Fibroblast of skin of right quadriceps (primary cell): ENCODE data around the gene EVL.
"Not testable (repeated sequence)": the region's sequence is repeated elsewhere in the genome, so short reads cannot be mapped to it uniquely, and the experiment has no call there.

ENCODE experiments used
- DNase-seq: peaks from one replicate; pipeline ENCODE4 v3.0.0-alpha.2; 2013

Gene EVL

GRCh38 chr14:100065111-100065871 lies at the start of gene EVL:
EVL (plus strand) TSS chr14:100065422; CDS start chr14:100065501, 79 bp downstream.
- DNase-seq, result no peak

- peak; percentile 43 for DNase-seq
Measured at GRCh38 chr14:100017553-100017952, 47.7 kb upstream of the EVL start.

- no peak for DNase-seq
Measured at GRCh38 chr14:100018054-100018453, 47.2 kb upstream of the EVL start.

GRCh38 chr14:100018482-100018881 lies 46.7 kb upstream of the EVL start:
- DNase-seq, result no peak

GRCh38 chr14:100019156-100019744 lies 46.0 kb upstream of the EVL start:
- DNase-seq, result peak; percentile 49

GRCh38 chr14:100020629-100021028 lies 44.6 kb upstream of the EVL start:
- no peak for DNase-seq

- DNase-seq, result peak; percentile 90
Measured at GRCh38 chr14:100022772-100023451, 42.3 kb upstream of the EVL start.

- DNase-seq, result no peak
Measured at GRCh38 chr14:100025111-100025510, 40.1 kb upstream of the EVL start.

GRCh38 chr14:100027771-100028490 lies 37.3 kb upstream of the EVL start:
- peak; percentile 46 for DNase-seq

- DNase-seq, result no peak
Measured at GRCh38 chr14:100028990-100029677, 36.1 kb upstream of the EVL start.

- DNase-seq, result not testable (repeated sequence)
Measured at GRCh38 chr14:100030006-100030405, 35.2 kb upstream of the EVL start.

- DNase-seq, result peak; percentile 95
Measured at GRCh38 chr14:100030452-100031153, 34.6 kb upstream of the EVL start.

- DNase-seq, result peak; percentile 99
Measured at GRCh38 chr14:100031506-100032281, 33.5 kb upstream of the EVL start.

GRCh38 chr14:100032738-100033137 lies 32.5 kb upstream of the EVL start:
- DNase-seq, result no peak

GRCh38 chr14:100033347-100034075 lies 31.7 kb upstream of the EVL start:
- no peak for DNase-seq

- no peak for DNase-seq
Measured at GRCh38 chr14:100034468-100034867, 30.8 kb upstream of the EVL start.

- no peak for DNase-seq
Measured at GRCh38 chr14:100034961-100035500, 30.2 kb upstream of the EVL start.

GRCh38 chr14:100035700-100036099 lies 29.5 kb upstream of the EVL start:
- DNase-seq, result no peak

- peak; percentile 54 for DNase-seq
Measured at GRCh38 chr14:100037353-100037752, 27.9 kb upstream of the EVL start.

GRCh38 chr14:100038065-100038464 lies 27.2 kb upstream of the EVL start:
- no peak for DNase-seq
